Keratinocyte (primary cell): ENCODE results near the gene PCP4L1.

Experiments used
- EZH2 ChIP-seq: IDR thresholded peaks from one replicate; pipeline ENCODE4 v1.6.1; 2012; ENCODE audit warnings: inconsistent platforms, mild to moderate bottlenecking, low read length, moderate library complexity
- TF ChIP-seq, protein P1 (sequence below), 3 experiments: IDR thresholded peaks in 1 of 3; conservative IDR thresholded peaks in 1 of 3; optimal IDR thresholded peaks in 1 of 3; 2 replicates in 2 of 3; 3 replicates in 1 of 3; pipeline versions ENCODE3 to v1.5.1; 2011; ENCODE audit warnings: low read length in 3 of 3, mild to moderate bottlenecking in 3 of 3, moderate library complexity in 2 of 3, control low read depth in 1 of 3, inconsistent platforms in 1 of 3; ENCODE audit not compliant: insufficient read depth in 2 of 3; ENCODE audit errors: extremely low read depth in 1 of 3

DNA sequence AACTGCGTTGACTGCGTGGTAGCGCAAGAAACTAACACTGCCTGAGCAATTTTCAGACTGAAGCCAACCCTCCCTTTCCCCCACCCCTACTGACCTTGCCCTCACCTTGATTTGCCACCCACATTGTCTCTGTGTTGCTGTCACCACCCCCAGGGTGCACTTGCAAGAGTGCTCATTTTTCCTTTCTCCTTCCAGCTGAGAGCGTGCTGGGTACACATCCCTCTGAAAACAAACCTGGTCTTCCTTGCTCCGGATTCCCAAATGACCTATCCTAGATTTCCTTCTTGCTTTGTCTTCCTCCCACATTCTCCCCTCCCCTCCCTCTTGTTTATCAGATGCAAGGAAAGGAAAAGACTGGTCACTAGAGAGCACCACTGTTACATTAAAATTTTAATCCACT is 27.0 kb downstream of the PCP4L1 start:
- TF ChIP-seq, protein P1, sequence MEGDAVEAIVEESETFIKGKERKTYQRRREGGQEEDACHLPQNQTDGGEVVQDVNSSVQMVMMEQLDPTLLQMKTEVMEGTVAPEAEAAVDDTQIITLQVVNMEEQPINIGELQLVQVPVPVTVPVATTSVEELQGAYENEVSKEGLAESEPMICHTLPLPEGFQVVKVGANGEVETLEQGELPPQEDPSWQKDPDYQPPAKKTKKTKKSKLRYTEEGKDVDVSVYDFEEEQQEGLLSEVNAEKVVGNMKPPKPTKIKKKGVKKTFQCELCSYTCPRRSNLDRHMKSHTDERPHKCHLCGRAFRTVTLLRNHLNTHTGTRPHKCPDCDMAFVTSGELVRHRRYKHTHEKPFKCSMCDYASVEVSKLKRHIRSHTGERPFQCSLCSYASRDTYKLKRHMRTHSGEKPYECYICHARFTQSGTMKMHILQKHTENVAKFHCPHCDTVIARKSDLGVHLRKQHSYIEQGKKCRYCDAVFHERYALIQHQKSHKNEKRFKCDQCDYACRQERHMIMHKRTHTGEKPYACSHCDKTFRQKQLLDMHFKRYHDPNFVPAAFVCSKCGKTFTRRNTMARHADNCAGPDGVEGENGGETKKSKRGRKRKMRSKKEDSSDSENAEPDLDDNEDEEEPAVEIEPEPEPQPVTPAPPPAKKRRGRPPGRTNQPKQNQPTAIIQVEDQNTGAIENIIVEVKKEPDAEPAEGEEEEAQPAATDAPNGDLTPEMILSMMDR (optimal IDR thresholded peaks at IDR 0.05 in 1 of 3, IDR thresholded peaks at IDR 0.05 in 1 of 3, conservative IDR thresholded peaks at IDR 0.05 in 1 of 3; ENCODE audit: extremely low read depth in 1 of 3, insufficient read depth in 2 of 3, low read length in 3 of 3): no peak
- no peak for TF ChIP-seq EZH2
